ENCODE measurements around the gene ZNF440.

DNA sequence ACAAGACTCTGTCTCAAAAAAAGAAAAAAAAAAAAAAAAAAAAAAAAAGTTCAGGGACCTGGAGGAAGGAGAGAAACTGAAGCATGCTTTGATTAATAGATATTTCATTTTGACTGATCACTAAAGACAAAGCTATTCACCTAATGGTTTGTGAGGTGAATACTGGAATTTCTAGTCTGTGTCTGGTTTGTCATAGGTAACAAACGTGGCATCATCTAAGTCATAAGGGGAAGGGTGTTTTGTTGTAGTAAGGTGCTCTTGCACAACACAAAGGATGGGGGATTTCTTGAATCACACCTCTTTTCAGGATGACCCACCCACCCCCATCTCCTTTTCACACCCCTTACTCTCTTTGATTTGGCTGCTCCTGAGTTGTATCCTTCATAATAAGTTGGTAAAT lies 59.7 kb downstream of the ZNF440 start:
- TF ChIP-seq, protein P1, sequence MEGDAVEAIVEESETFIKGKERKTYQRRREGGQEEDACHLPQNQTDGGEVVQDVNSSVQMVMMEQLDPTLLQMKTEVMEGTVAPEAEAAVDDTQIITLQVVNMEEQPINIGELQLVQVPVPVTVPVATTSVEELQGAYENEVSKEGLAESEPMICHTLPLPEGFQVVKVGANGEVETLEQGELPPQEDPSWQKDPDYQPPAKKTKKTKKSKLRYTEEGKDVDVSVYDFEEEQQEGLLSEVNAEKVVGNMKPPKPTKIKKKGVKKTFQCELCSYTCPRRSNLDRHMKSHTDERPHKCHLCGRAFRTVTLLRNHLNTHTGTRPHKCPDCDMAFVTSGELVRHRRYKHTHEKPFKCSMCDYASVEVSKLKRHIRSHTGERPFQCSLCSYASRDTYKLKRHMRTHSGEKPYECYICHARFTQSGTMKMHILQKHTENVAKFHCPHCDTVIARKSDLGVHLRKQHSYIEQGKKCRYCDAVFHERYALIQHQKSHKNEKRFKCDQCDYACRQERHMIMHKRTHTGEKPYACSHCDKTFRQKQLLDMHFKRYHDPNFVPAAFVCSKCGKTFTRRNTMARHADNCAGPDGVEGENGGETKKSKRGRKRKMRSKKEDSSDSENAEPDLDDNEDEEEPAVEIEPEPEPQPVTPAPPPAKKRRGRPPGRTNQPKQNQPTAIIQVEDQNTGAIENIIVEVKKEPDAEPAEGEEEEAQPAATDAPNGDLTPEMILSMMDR (conservative IDR thresholded peaks at IDR 0.05 in 1 of 2, IDR thresholded peaks at IDR 0.05 in 1 of 2; ENCODE audit: extremely low read depth in 1 of 2, insufficient read depth in 1 of 2, low read depth in 1 of 2, low read length in 2 of 2) = no peak
- no peak for TF ChIP-seq EZH2 (IDR thresholded peaks at IDR 0.05; ENCODE audit: borderline replicate concordance, low read length)

Data from mammary epithelial cell (primary cell).